H9 (cell line): ENCODE results near the gene AGTPBP1. TPM values are rescaled to one million over a fixed set of nuclear protein-coding genes. Genes with fewer than 3 reads are reported as not detected.

Source experiments
- DNase-seq: peaks from one replicate; pipeline ENCODE4 v3.0.0-alpha.2; 2017
- H2AFZ ChIP-seq: one replicate; pipeline ENCODE4 v1.6.1; 2013; ENCODE audit warnings: mild to moderate bottlenecking, low read length, control low read depth, moderate library complexity
- H2AK5ac ChIP-seq: 2 replicates; pipeline ENCODE4 v1.6.1; 2013; ENCODE audit warnings: low read length, control low read depth, mixed read lengths; ENCODE audit not compliant: insufficient read length
- H2BK120ac ChIP-seq: one replicate; pipeline ENCODE4 v1.6.1; 2013; ENCODE audit warnings: low read depth, mild to moderate bottlenecking, low read length, control low read depth, inconsistent platforms; ENCODE audit not compliant: poor library complexity, severe bottlenecking
- H2BK12ac ChIP-seq: 2 replicates; pipeline ENCODE4 v1.6.1; 2013; ENCODE audit warnings: low read length, control low read depth, mixed read lengths, low read depth; ENCODE audit not compliant: insufficient read length
- H2BK15ac ChIP-seq: 2 replicates; pipeline ENCODE4 v1.6.1; 2013; ENCODE audit warnings: low read depth, low read length, control low read depth
- H2BK20ac ChIP-seq: one replicate; pipeline ENCODE4 v1.6.1; 2013; ENCODE audit warnings: low read depth, mild to moderate bottlenecking, low read length, control low read depth, inconsistent platforms; ENCODE audit not compliant: poor library complexity, severe bottlenecking
- H2BK5ac ChIP-seq: 2 replicates; pipeline ENCODE4 v1.6.1; 2013; ENCODE audit warnings: low read length, control low read depth, mixed read lengths; ENCODE audit not compliant: insufficient read length
- H3K14ac ChIP-seq: 2 replicates; pipeline ENCODE4 v1.6.1; 2013; ENCODE audit warnings: low read length, control low read depth; ENCODE audit not compliant: insufficient read depth
- H3K18ac ChIP-seq: 2 replicates; pipeline ENCODE4 v1.6.1; 2013; ENCODE audit warnings: low read depth, mild to moderate bottlenecking, mixed read lengths, low read length, control low read depth; ENCODE audit not compliant: insufficient read length
- H3K23ac ChIP-seq: 2 replicates; pipeline ENCODE4 v1.6.1; 2013; ENCODE audit warnings: low read length, control low read depth, mixed read lengths, low read depth; ENCODE audit not compliant: insufficient read length
- H3K23me2 ChIP-seq: 2 replicates; pipeline ENCODE4 v1.6.1; 2013; ENCODE audit warnings: low read depth, mild to moderate bottlenecking, mixed read lengths, low read length, control low read depth; ENCODE audit not compliant: insufficient read length, poor library complexity, severe bottlenecking
- H3K27ac ChIP-seq: 2 replicates; pipeline ENCODE4 v1.5.1; 2013; ENCODE audit warnings: low read length, control low read depth, mixed read lengths, low read depth; ENCODE audit not compliant: insufficient read length
- H3K27me3 ChIP-seq: 2 replicates; pipeline ENCODE4 v1.6.1; 2013; ENCODE audit warnings: low read length, control low read depth, inconsistent platforms; ENCODE audit not compliant: insufficient read depth
- H3K4ac ChIP-seq: 2 replicates; pipeline ENCODE4 v1.6.1; 2013; ENCODE audit warnings: low read depth, mild to moderate bottlenecking, control low read depth, inconsistent platforms, low read length, moderate library complexity
- H3K4me1 ChIP-seq: 2 replicates; pipeline ENCODE4 v1.6.1; 2013; ENCODE audit warnings: low read length, control low read depth, inconsistent platforms; ENCODE audit not compliant: insufficient read depth
- H3K4me2 ChIP-seq: 2 replicates; pipeline ENCODE4 v1.6.1; 2013; ENCODE audit warnings: low read length, control low read depth, mixed read lengths; ENCODE audit not compliant: insufficient read length, insufficient read depth
- H3K56ac ChIP-seq: 2 replicates; pipeline ENCODE4 v1.6.1; 2013; ENCODE audit warnings: low read depth, mild to moderate bottlenecking, mixed read lengths, low read length, control low read depth; ENCODE audit not compliant: insufficient read length
- H3K79me1 ChIP-seq: 2 replicates; pipeline ENCODE4 v1.6.1; 2013; ENCODE audit warnings: low read depth, mild to moderate bottlenecking, moderate library complexity, low read length, control low read depth, inconsistent platforms; ENCODE audit not compliant: insufficient read depth, poor library complexity, severe bottlenecking
- H3K79me2 ChIP-seq: 2 replicates; pipeline ENCODE4 v1.6.1; 2013; ENCODE audit warnings: low read length, control low read depth, inconsistent platforms; ENCODE audit not compliant: insufficient read depth
- H3K9ac ChIP-seq: 2 replicates; pipeline ENCODE4 v1.6.1; 2013; ENCODE audit warnings: low read length, control low read depth, mixed read lengths; ENCODE audit not compliant: insufficient read length; ENCODE audit errors: extremely low read depth
- H3K9me3 ChIP-seq: one replicate; pipeline ENCODE4 v1.6.1; 2013; ENCODE audit warnings: low read depth, low read length, inconsistent platforms; ENCODE audit not compliant: control insufficient read depth
- H3T11ph ChIP-seq: one replicate; pipeline ENCODE4 v1.6.1; 2013; ENCODE audit warnings: mild to moderate bottlenecking, low read length, control low read depth, inconsistent platforms
- H4K20me1 ChIP-seq: one replicate; pipeline ENCODE4 v1.6.1; 2013; ENCODE audit not compliant: control insufficient read depth, insufficient read length, insufficient read depth
- H4K5ac ChIP-seq: 2 replicates; pipeline ENCODE4 v1.6.1; 2013; ENCODE audit warnings: low read depth, mild to moderate bottlenecking, mixed read lengths, low read length, control low read depth; ENCODE audit not compliant: insufficient read length
- H4K8ac ChIP-seq: replicated peaks from 2 replicates; pipeline ENCODE4 v1.6.1; 2013; ENCODE audit warnings: low read length, control low read depth, mixed read lengths, low read depth; ENCODE audit not compliant: insufficient read length
- H4K91ac ChIP-seq: 2 replicates; pipeline ENCODE4 v1.6.1; 2013; ENCODE audit warnings: low read depth, mild to moderate bottlenecking, moderate library complexity, mixed read lengths, low read length, control low read depth; ENCODE audit not compliant: insufficient read length
- H3K27ac Mint-ChIP-seq, 3 experiments: 2 replicates in 2 of 3; 3 replicates in 1 of 3; pipeline ENCODE4 v1.8.0; 2020 to 2021; ENCODE audit warnings: mixed read lengths in 3 of 3, mild to moderate bottlenecking in 1 of 3, moderate library complexity in 1 of 3
- H3K27me3 Mint-ChIP-seq: 2 replicates; pipeline ENCODE4 v1.8.0; 2021; ENCODE audit warnings: low read depth, mild to moderate bottlenecking, moderate library complexity, mixed read lengths
- H3K36me3 Mint-ChIP-seq, 3 experiments: 2 replicates in 2 of 3; 3 replicates in 1 of 3; pipeline ENCODE4 v1.8.0; 2020 to 2021; ENCODE audit warnings: low read depth in 3 of 3, mixed read lengths in 3 of 3; ENCODE audit not compliant: insufficient read depth in 1 of 3
- H3K4me1 Mint-ChIP-seq, 2 experiments: 2 replicates each; pipeline ENCODE4 v1.8.0; 2020; ENCODE audit warnings: mixed read lengths in 2 of 2
- H3K4me3 Mint-ChIP-seq, 2 experiments: 2 replicates in 1 of 2; 3 replicates in 1 of 2; pipeline ENCODE4 v1.8.0; 2020 to 2021; ENCODE audit warnings: mild to moderate bottlenecking in 2 of 2, mixed read lengths in 2 of 2, moderate library complexity in 1 of 2
- H3K9me3 Mint-ChIP-seq, 2 experiments: 2 replicates in 1 of 2; 3 replicates in 1 of 2; pipeline ENCODE4 v1.8.0; 2020; ENCODE audit warnings: mild to moderate bottlenecking in 2 of 2, mixed read lengths in 2 of 2, moderate library complexity in 1 of 2
- CTCF ChIP-seq: fragments of 200-600 bp; sonication (generic); conservative IDR thresholded peaks from 3 replicates; pipeline ENCODE4 v1.8.0; 2021; ENCODE audit warnings: antibody characterized with exemption, mild to moderate bottlenecking
- WGBS: extraction: QIAGEN DNeasy Blood & Tissue Kit; methylation state at CpG from one replicate; pipeline ENCODE4 v1.1.7; 2013; ENCODE audit warnings: missing lambda C conversion rate, low lambda C conversion rate, mixed read lengths; ENCODE audit not compliant: insufficient read length; ENCODE audit errors: extremely low coverage; 5-methylcytosine and 5-hydroxymethylcytosine counted together
- total RNA-seq: library from RNA; stranded (reverse); gene quantifications from 2 replicates; pipeline ENCODE4 v1.2.1, GENCODE V29; 2021

AGTPBP1 gene
- total RNA-seq, 1 experiment from 2014 or later: 53.1 TPM

GRCh38 chr9:85639675-85640186 is 102.0 kb downstream of the AGTPBP1 start:
- Histone ChIP-seq H4K8ac (no peak overlapping the region), H3K79me2 (no peaks in the 10 kb centered on the region), H3K27me3 (no peaks in the 10 kb centered on the region), H4K91ac (no peak overlapping the region), H3K9me3 (no peaks in the 10 kb centered on the region), H3K23me2 (no peaks in the 10 kb centered on the region), H2BK120ac (no peak overlapping the region), H3T11ph (no peak overlapping the region), H2BK5ac (no peak overlapping the region), H3K9ac (no peak overlapping the region), H3K56ac (no peak overlapping the region), H2AK5ac (no peak overlapping the region), H3K18ac (no peak overlapping the region), H2AFZ (no peak overlapping the region), H3K14ac (no peak overlapping the region), H3K4me2 (no peak overlapping the region), H4K5ac (no peak overlapping the region), H2BK15ac (no peak overlapping the region), H3K4ac (no peak overlapping the region), H3K79me1 (no peaks in the 10 kb centered on the region), H3K23ac (no peak overlapping the region), H4K20me1 (no peaks in the 10 kb centered on the region), H3K4me1 (no peaks in the 10 kb centered on the region), H3K27ac (no peak overlapping the region), H2BK20ac (no peak overlapping the region), H2BK12ac (no peak overlapping the region)
- Mint-ChIP-seq H3K27ac (no peak overlapping the region), H3K36me3 (peaks cover 4 to 16% (median 11%) of the 10 kb centered on the region in 3 experiments; a peak in 6 of 7 replicates), H3K4me3 (no peak overlapping the region), H3K27me3 (no peaks in the 10 kb centered on the region), H3K4me1 (peaks cover 2 to 3% of the 10 kb centered on the region in 2 experiments; a peak in 2 of 4 replicates), H3K9me3 (no peaks in the 10 kb centered on the region)
- no peak for TF ChIP-seq CTCF
- no peak for DNase-seq
- WGBS: no CpG with 5 or more reads among the region's 3 CpGs
